ENCODE results near the gene FIP1L1. TPM values are rescaled to one million over a fixed set of nuclear protein-coding genes. Genes with fewer than 3 reads are reported as not detected.
"Not testable (repeated sequence)": the region's sequence is repeated elsewhere in the genome, so short reads cannot be mapped to it uniquely, and the experiment has no call there.

FIP1L1 gene
- total RNA-seq, 1 experiment from 2014 or later: 44.8 TPM

DNA sequence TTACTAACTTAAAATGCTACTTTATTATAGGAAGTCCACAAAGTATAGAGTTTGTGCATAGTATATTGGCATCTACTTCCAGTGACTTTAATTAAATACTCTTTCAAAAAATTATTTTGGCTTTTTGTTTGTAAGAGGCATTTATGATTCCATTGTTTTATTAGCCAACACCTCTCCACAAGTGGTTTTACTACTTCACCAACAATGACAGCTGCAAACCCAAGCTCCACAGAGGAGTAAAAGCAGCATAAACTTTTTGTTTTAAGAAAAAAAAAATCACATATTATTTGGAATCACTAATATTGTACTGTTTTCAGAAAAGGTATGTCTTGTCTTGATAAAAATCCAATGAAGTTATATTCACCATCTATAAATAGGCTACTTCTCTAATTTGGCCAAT is 88.5 kb downstream of the FIP1L1 start:
- CTCF ChIA-PET: no interaction called here
- intact Hi-C loops (cut with micrococcal nuclease; ENCODE audit: unreplicated experiment): no loop called here
- H3K27me3 ChIP-seq (ENCODE audit: insufficient read depth, low read depth): no peaks in the 10 kb centered on the region

DNA sequence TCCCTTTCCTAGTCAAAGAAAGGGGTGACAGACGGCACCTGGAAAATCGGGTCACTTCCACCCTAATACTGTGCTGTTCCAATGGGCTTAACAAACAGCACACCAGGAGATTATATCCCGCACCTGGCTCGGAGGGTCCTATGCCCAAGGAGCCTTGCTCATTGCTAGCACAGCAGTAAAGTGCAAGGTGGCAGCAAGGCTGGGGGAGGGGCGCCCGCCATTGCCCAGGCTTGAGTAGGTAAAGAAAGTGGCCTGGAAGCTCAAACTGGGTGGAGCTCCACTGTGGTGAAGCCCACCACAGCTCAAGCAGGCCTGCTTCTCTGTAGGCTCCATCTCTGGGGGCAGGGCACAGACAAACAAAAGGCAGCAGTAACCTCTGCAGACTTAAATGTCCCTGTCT is 89.1 kb downstream of the FIP1L1 start:
- H3K9me3 ChIP-seq (ENCODE audit: insufficient read depth, low read depth); H3K9me2 ChIP-seq (ENCODE audit: insufficient read depth); H3K79me2 ChIP-seq (ENCODE audit: low read depth); H3K4me3 ChIP-seq; POLR2A ChIA-PET (ENCODE audit: unreplicated experiment); H2AFZ ChIP-seq; H3K27me3 ChIP-seq (ENCODE audit: insufficient read depth, low read depth); CTCF ChIA-PET; BruUV-seq (replicated peaks); H3K27ac ChIP-seq; intact Hi-C loops (cut with micrococcal nuclease; ENCODE audit: unreplicated experiment); H4K20me1 ChIP-seq (ENCODE audit: insufficient read depth); H3K36me3 ChIP-seq (ENCODE audit: low read depth); H3K4me2 ChIP-seq; H3F3A ChIP-seq (ENCODE audit: insufficient read depth, low read depth); DNase-seq; H3K4me1 ChIP-seq (replicated peaks; ENCODE audit: insufficient read depth): not testable (repeated sequence)

More for the DNA sequence above, 88.5 kb downstream of the FIP1L1 start:
- DNase-seq: no peak
- POLR2A ChIA-PET (ENCODE audit: unreplicated experiment): no interaction called here
- H3K9me3 ChIP-seq (ENCODE audit: insufficient read depth, low read depth): no peaks in the 10 kb centered on the region
- no peaks in the 10 kb centered on the region for H3K79me2 ChIP-seq (ENCODE audit: low read depth)
- no peak overlapping the region for H3K27ac ChIP-seq
- H3K4me2 ChIP-seq: no peak overlapping the region
- no peaks in the 10 kb centered on the region for H4K20me1 ChIP-seq (ENCODE audit: insufficient read depth)
- 0 out of 2 replicates have a peak, but pooled peaks cover 4% of the 10 kb centered on the region for H3K9me2 ChIP-seq (ENCODE audit: insufficient read depth)
- no peak overlapping the region for H2AFZ ChIP-seq
- no peak for TF ChIP-seq EZH2 (IDR thresholded peaks at IDR 0.05; ENCODE audit: low read depth)
- peaks cover 3% of the 10 kb centered on the region; the same call in 1 of the 2 replicates for H3K36me3 ChIP-seq (ENCODE audit: low read depth)
- peaks cover 9% of the 10 kb centered on the region for H3F3A ChIP-seq (ENCODE audit: insufficient read depth, low read depth)
- no peaks in the 10 kb centered on the region for H3K4me1 ChIP-seq (replicated peaks; ENCODE audit: insufficient read depth)
- BruUV-seq (replicated peaks): no TSS peak
- no peak overlapping the region for H3K4me3 ChIP-seq

- Histone ChIP-seq H3K27ac (no peak overlapping the region), H3K9me3 (ENCODE audit: insufficient read depth, low read depth) (no peaks in the 10 kb centered on the region), H3K4me1 (replicated peaks; ENCODE audit: insufficient read depth) (peaks cover 11% of the 10 kb centered on the region), H3K79me2 (ENCODE audit: low read depth) (no peaks in the 10 kb centered on the region), H4K20me1 (ENCODE audit: insufficient read depth) (no peaks in the 10 kb centered on the region), H3K27me3 (ENCODE audit: insufficient read depth, low read depth) (no peaks in the 10 kb centered on the region), H3K36me3 (ENCODE audit: low read depth) (no peaks in the 10 kb centered on the region), H3K4me3 (no peak overlapping the region), H3K4me2 (no peak overlapping the region), H3F3A (ENCODE audit: insufficient read depth, low read depth) (0 out of 2 replicates have a peak, but pooled peaks cover 5% of the 10 kb centered on the region), H3K9me2 (ENCODE audit: insufficient read depth) (no peaks in the 10 kb centered on the region), H2AFZ (no peak overlapping the region)
- CTCF ChIA-PET: no interaction called here
- POLR2A ChIA-PET (ENCODE audit: unreplicated experiment): no interaction called here
- no TSS peak for BruUV-seq (replicated peaks)
- TF ChIP-seq, protein P1, sequence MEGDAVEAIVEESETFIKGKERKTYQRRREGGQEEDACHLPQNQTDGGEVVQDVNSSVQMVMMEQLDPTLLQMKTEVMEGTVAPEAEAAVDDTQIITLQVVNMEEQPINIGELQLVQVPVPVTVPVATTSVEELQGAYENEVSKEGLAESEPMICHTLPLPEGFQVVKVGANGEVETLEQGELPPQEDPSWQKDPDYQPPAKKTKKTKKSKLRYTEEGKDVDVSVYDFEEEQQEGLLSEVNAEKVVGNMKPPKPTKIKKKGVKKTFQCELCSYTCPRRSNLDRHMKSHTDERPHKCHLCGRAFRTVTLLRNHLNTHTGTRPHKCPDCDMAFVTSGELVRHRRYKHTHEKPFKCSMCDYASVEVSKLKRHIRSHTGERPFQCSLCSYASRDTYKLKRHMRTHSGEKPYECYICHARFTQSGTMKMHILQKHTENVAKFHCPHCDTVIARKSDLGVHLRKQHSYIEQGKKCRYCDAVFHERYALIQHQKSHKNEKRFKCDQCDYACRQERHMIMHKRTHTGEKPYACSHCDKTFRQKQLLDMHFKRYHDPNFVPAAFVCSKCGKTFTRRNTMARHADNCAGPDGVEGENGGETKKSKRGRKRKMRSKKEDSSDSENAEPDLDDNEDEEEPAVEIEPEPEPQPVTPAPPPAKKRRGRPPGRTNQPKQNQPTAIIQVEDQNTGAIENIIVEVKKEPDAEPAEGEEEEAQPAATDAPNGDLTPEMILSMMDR (conservative IDR thresholded peaks at IDR 0.05): no peak
- TF ChIP-seq EZH2 (IDR thresholded peaks at IDR 0.05; ENCODE audit: low read depth): no peak
- no peak for DNase-seq
- intact Hi-C loops (cut with micrococcal nuclease; ENCODE audit: unreplicated experiment): loop anchor here (10.0 kb wide), 1 partner anchor 128 kb away; no protein-coding TSS in a partner anchor
These were observed 99.0 kb downstream of the FIP1L1 start for GRCh38 chr4:53476232-53477037.

- BruUV-seq (replicated peaks): no TSS peak
- Histone ChIP-seq H3K4me2 (no peak overlapping the region), H3F3A (ENCODE audit: insufficient read depth, low read depth) (0 out of 2 replicates have a peak, but pooled peaks cover 5% of the 10 kb centered on the region), H2AFZ (no peak overlapping the region), H3K27me3 (ENCODE audit: insufficient read depth, low read depth) (no peaks in the 10 kb centered on the region), H4K20me1 (ENCODE audit: insufficient read depth) (no peaks in the 10 kb centered on the region), H3K79me2 (ENCODE audit: low read depth) (no peaks in the 10 kb centered on the region), H3K4me1 (replicated peaks; ENCODE audit: insufficient read depth) (peaks cover 11% of the 10 kb centered on the region), H3K9me3 (ENCODE audit: insufficient read depth, low read depth) (no peaks in the 10 kb centered on the region), H3K36me3 (ENCODE audit: low read depth) (no peaks in the 10 kb centered on the region), H3K27ac (no peak overlapping the region), H3K4me3 (no peak overlapping the region), H3K9me2 (ENCODE audit: insufficient read depth) (no peaks in the 10 kb centered on the region)
- CTCF ChIA-PET: no interaction called here
- TF ChIP-seq, protein P1 (conservative IDR thresholded peaks at IDR 0.05): no peak
- TF ChIP-seq EZH2 (IDR thresholded peaks at IDR 0.05; ENCODE audit: low read depth): no peak
- DNase-seq: no peak
- intact Hi-C loops (cut with micrococcal nuclease; ENCODE audit: unreplicated experiment): loop anchor here (10.0 kb wide), 1 partner anchor 128 kb away; no protein-coding TSS in a partner anchor
- POLR2A ChIA-PET (ENCODE audit: unreplicated experiment): no interaction called here
These were observed 99.7 kb downstream of the FIP1L1 start for GRCh38 chr4:53477038-53477565.
